HG03045 (cell line): Measurements from ENCODE around the gene FAM72C.
"Not testable (repeated sequence)": the region's sequence is repeated elsewhere in the genome, so short reads cannot be mapped to it uniquely, and the experiment has no call there.

Source experiments
- ATAC-seq: cut with Tn5 transposase; IDR thresholded peaks from one replicate; pipeline ENCODE4 v1.9.1; 2021; ENCODE audit warnings: mild to moderate bottlenecking, moderate library complexity; ENCODE audit not compliant: unreplicated experiment

The FAM72C gene

GRCh38 chr1:143971924-143972700 lies at the start of gene FAM72C:
Gene FAM72C, minus strand, starts transcription at chr1:143971986. Its CDS starts 845 bp downstream, at chr1:143971141.
- ATAC-seq = peak; percentile 82

DNA sequence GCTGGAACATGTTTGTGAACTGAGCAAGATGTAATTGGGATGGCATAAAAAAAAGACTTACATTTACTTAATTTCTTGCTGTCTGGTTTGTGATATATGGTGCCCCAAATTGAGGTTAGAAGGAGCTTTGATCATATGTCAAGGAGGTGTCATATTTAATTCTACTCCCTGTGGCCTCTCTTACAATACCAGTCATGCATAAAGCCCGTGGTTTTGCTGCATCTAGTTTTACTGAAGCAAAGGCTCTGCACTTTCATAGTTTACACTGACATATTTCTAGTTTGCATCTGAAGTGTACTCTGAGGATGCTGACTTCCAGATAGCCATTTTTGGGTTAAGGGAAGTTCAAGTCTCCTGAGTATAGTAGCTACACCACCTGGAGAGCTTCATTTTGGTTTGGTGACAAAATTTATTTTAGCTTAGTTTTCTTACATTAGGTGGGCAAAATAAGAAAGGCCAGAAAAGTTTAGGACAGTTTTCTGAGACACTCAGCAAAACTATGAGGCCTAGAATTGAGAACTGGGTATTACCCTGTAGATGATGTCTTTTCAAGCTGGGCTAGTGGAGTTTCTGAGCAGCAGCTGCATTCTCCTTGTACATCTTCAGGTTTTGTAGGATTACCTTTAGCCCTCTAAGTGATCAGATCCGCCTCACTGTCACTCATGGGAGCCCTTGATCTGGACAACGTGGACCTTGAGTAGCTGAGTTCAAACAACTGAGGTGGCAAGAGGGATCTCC lies 48.4 kb upstream of the FAM72C start:
- peak; percentile 47 for ATAC-seq

DNA sequence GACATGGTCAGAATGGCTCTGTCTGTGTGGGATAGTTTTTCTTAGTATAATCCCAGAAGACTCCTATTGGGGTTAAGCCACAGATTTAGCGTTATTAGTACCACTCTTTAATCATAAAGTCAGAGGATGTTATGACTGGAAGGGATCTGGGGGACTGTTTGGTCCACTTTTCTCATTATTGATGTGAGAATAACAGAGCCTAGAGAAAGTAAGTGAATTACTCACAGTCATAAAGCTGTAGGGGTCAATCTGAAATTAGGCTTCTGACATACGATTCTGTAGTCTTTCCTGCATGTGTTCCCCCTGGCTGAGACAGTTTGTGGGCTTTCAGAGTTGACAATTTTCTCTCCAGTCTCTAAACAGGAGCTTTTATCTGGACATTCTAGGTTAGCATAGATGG lies 47.3 kb upstream of the FAM72C start:
- not testable (repeated sequence) for ATAC-seq

GRCh38 chr1:144015180-144015966 lies 43.6 kb upstream of the FAM72C start:
- ATAC-seq = not testable (repeated sequence)

DNA sequence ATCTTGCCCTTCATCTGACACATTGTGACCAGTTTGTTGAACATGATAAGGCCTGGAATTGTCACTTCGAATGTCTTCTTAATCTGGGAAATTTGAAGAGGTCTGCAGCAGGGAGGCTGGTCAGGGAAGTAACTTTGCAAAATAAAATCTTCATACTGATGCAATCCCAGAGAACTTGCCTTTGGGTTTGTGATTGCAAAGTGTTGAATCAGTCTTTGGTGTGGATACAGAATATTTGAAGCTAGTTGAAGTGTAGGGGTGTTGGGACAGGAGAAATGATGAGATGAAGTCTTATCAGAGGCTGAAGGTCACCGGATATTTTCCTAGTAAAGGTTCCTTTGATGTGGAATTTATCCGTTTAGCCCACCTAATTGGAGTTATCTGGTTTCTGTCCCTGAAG lies 42.7 kb upstream of the FAM72C start:
- not testable (repeated sequence) for ATAC-seq

DNA sequence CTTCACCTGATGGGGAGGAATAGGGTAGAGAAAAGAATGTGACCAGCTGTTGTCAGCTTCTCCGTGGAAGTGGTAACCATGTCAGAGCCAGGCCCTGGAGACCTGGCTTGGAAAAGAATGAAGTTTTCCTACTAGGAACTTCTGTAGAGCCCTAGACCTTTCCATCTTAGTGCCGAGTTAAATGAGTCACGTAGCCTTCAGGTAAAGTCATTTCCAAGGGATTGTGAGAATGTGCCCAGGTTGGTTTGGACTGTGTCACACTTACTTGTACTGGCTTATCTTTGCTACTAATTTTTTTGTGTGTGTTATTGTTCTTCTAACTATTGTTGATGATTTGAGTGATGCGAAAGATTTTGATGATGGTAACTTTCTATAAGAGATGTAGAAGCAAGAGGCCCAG lies 42.3 kb upstream of the FAM72C start:
- not testable (repeated sequence) for ATAC-seq

DNA sequence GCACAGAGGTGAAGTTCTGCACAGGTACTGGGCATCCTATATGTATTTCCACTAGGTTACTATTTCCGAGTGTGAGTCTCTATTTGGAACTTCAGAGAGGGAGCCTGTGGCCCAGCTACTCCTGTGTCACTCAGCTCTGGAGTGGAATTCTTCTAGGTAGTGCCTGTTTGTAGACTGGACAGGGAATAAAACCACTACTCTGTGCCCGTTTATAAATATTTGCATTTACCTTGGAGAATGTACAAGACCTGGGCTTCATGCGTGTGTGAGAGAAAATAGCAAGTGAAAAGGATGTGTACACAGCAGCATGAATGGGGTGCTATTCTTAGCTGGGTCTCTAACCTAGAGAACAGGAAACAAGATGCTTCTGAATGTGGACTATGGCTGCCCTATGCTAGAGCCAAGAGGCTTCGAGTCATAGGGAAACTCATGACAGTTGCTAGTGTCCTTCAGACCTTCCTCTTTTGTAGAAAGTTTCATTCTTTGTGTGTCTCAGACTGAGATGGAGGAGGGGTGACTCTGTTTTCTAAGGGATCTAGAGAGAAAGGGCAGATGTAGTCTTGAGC lies 40.5 kb upstream of the FAM72C start:
- ATAC-seq = peak; percentile 97

DNA sequence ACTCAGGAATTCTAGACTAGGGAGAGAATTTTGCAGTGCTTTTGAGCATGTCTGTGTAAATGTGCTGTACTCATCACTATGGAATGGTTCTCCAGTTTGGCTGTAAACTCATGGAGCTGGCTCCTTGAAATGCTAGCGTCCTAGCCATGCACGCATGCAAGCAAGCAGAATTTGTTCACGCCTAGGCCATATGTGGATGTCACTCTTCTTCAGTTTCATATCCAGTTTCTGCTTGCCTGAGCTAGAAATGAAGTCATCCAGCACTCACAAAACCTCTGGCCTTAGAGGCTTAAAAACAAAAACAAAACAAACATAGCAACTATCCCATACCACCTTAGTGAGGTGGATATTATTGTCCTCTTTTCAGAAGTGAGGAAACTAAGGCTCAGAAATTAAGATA lies 37.6 kb upstream of the FAM72C start:
- ATAC-seq = peak; percentile 54

DNA sequence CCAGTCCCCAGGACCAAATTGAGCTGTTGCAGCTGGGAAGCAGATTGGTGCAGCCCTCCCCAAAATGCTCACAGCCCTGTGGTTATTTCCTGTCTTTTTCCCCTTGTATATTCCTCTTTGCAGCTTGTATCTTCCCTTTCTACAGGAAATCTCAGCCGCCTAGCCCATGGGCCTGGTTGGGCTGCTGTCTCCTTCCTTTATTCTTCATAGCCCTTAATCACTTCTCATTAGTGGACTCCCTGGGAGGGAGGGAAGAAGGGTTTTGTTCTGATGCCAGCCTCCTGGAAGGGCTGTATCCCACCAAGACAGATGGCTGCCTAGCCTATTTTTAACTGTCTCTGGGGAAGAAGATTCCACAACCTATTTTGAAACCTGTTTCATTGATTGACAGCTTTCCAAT lies 32.5 kb upstream of the FAM72C start:
- ATAC-seq = not testable (repeated sequence)

DNA sequence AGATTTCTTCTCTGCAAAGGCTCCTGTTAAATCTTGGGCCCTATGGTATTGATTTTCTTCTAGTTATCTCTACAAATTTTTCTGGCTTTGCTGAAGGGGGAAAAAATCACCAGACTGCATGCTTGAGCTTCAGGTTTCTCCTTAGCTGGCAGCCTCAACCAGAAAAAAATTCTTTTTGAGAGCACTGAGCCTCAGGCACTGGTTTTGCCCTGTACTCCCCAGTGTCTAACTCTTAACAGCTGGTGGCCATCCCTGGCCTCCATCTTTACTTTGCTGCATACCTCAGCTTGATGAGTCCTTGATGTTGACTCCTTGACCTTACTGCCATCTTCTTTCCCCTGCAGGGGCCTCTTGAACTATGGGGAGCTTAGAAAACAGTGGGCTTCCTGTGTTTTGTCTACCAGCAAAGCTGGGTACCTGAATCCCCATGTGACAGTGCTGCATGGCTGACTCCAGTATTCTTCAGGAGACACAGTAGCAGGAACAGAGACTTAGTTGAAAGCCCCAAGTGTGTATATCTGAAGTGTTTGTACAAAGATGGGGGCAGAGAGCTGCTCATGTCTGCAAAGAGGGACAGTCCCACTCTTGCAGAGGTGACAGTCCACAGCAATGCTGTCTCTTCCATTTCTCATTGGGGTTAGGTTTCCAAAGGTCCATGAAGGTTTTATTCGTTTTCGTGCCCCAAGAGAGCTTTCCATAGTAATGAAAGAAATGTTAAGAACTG lies 31.7 kb upstream of the FAM72C start:
- not testable (repeated sequence) for ATAC-seq

DNA sequence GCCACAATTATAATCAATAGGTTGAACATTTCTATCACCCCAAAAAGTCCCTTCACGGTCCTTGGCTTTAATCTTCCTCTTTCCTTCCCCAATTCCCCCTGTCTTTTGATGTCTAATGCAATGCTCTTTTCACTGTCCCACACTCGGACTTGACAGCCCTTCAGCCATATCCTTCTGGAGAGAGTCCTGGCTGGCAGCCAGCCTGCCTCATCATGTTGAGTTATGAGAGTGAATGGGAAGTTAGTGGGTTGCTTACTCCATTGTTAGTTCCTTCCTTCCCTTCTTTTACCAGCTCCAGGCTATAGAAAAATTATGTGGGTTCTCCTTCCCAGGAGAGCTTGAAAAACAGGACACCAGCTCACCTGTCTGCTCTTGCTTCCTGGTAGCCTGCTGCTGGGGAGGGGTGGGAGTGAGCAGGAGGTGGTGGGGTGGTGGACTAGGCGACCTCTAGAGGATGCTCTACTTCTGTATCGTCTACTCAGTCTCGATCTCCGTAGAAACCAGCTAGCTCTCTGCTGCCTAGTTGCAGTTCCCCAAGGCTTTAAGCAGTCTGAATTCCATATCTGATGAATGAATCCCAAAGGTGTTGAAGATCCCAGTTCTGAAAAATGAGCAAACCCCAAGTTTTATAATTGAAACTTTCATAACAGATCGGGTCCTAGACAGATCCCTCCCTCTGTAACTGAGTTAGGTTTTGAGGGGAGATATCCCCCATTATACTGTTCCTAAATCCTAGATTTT lies 30.5 kb upstream of the FAM72C start:
- peak; percentile 62 for ATAC-seq

- not testable (repeated sequence) for ATAC-seq
These were observed 29.3 kb upstream of the FAM72C start for GRCh38 chr1:144001077-144001476.

DNA sequence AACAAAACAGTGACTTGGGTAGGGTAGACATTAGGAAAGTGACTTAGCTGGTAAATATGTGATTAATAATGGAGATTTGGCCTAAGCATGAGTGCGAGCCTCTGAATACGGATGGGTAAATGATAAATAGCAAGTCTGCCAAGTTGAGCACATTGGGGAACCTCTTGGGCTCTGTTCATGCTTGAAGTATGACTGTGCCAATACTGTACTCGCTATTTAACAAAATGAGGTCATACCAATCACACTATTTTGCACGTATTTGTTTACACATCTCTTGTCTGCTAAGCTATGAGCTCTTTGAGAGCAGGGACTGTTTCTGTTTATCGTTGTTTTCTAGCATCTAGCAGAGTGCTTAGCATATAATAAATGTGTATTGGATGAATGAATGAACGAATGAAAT lies 24.2 kb upstream of the FAM72C start:
- ATAC-seq = not testable (repeated sequence)

- not testable (repeated sequence) for ATAC-seq
These were observed 21.6 kb upstream of the FAM72C start for GRCh38 chr1:143993301-143993907.

GRCh38 chr1:143990699-143991098 lies 18.9 kb upstream of the FAM72C start:
- not testable (repeated sequence) for ATAC-seq

- not testable (repeated sequence) for ATAC-seq
These were observed 17.9 kb upstream of the FAM72C start for GRCh38 chr1:143989719-143990118.

DNA sequence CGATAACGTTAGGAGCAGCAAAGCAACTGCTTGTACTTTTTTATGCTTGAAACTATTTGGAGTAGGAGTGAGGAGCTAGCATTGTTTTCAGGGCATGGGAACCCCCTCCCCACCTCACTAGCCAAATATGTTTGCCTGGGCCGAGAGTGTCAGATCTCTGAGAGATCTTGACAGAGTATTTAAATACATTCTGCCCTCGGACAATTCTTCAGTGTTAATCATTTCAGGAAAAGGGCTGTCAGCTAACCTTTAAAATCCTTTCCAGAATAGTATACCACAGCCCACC lies 17.6 kb upstream of the FAM72C start:
- ATAC-seq = not testable (repeated sequence)

GRCh38 chr1:143988602-143989426 lies 17.0 kb upstream of the FAM72C start:
- not testable (repeated sequence) for ATAC-seq
